HG02623 (cell line): ENCODE data around the gene GPR141.
A peak's percentile ranks its signal among the peaks of the same experiment; 100 is the strongest.

ENCODE experiments used
- ATAC-seq: cut with Tn5 transposase; IDR thresholded peaks from one replicate; pipeline ENCODE4 v1.9.1; 2021; ENCODE audit warnings: moderate library complexity; ENCODE audit not compliant: unreplicated experiment

Gene GPR141

GRCh38 chr7:37683246-37684120 lies at the start of gene GPR141:
Gene GPR141 (plus strand): TSS chr7:37683766. CDS start chr7:37740394, 56,628 bp downstream.
- peak; percentile 86 for ATAC-seq

GRCh38 chr7:37635346-37635745 lies 48.2 kb upstream of the GPR141 start:
- no peak for ATAC-seq

GRCh38 chr7:37642028-37642540 lies 41.5 kb upstream of the GPR141 start:
- ATAC-seq = no peak

GRCh38 chr7:37643876-37644275 lies 39.7 kb upstream of the GPR141 start:
- ATAC-seq = no peak

- no peak for ATAC-seq
Measured at GRCh38 chr7:37645282-37646050, 38.1 kb upstream of the GPR141 start.

- peak; percentile 90 for ATAC-seq
Measured at GRCh38 chr7:37656913-37657530, 26.5 kb upstream of the GPR141 start.

- no peak for ATAC-seq
Measured at GRCh38 chr7:37657816-37658215, 25.8 kb upstream of the GPR141 start.

GRCh38 chr7:37659971-37660565 lies 23.5 kb upstream of the GPR141 start:
- ATAC-seq = no peak

- no peak for ATAC-seq
Measured at GRCh38 chr7:37660614-37661013, 23.0 kb upstream of the GPR141 start.

GRCh38 chr7:37663693-37664092 lies 19.9 kb upstream of the GPR141 start:
- no peak for ATAC-seq

GRCh38 chr7:37665352-37666022 lies 18.1 kb upstream of the GPR141 start:
- no peak for ATAC-seq

- no peak for ATAC-seq
Measured at GRCh38 chr7:37666026-37666799, 17.4 kb upstream of the GPR141 start.

GRCh38 chr7:37669818-37670217 lies 13.7 kb upstream of the GPR141 start:
- no peak for ATAC-seq

- ATAC-seq = no peak
Measured at GRCh38 chr7:37670436-37670835, 13.1 kb upstream of the GPR141 start.

GRCh38 chr7:37671876-37672275 lies 11.7 kb upstream of the GPR141 start:
- no peak for ATAC-seq

- ATAC-seq = no peak
Measured at GRCh38 chr7:37672926-37673325, 10.6 kb upstream of the GPR141 start.

- ATAC-seq = no peak
Measured at GRCh38 chr7:37673523-37673922, 10.0 kb upstream of the GPR141 start.

GRCh38 chr7:37674531-37674930 lies 9.0 kb upstream of the GPR141 start:
- no peak for ATAC-seq

- no peak for ATAC-seq
Measured at GRCh38 chr7:37675749-37676148, 7.8 kb upstream of the GPR141 start.

- no peak for ATAC-seq
Measured at GRCh38 chr7:37684927-37685326, 1.4 kb downstream of the GPR141 start.
